Hematopoietic multipotent progenitor cell treated with erythropoietin and hydrocortisone succinate and interleukin-3 and kit ligand, for 17 days (in vitro differentiated cells): ENCODE data around the gene ARHGEF35.
"Not testable (repeated sequence)": the region's sequence is repeated elsewhere in the genome, so short reads cannot be mapped to it uniquely, and the experiment has no call there.

Source experiments
- DNase-seq: peaks from one replicate; pipeline ENCODE4 v3.0.0-alpha.2; 2015; ENCODE audit warnings: low spot score

Gene ARHGEF35

DNA sequence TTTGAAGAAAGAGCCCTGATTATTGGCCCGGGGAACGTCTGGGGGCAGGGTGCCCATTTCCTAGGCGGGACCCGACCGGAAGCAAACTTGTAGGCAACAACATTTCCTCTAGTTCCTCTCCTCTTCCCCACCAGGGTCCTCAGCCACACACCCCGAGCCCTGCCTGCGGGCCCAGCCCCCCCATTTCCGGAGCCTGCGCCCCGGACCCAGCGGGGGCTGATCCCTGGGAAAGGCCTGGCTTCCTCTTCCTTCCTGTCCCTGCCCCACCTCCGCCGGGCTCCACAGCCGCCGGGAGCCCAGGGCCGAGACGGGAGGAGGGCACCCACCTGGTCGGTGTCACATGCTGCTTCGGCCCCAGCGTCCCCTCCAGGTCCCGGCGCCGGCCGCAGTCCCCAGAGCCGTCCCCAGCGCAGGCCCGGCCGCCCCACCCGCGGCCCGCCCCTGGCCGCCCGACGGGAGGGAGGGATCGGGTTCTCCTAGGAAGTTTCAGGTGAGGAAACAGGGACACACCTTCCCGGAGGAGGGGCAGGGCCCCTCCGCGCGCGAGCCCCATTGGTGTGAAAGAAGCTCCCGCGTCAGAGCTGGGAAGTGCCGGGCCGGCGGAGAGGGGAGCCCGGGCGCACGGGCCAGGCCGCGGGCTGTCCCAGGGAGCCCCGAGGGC, at the start of gene ARHGEF35:
ARHGEF35 (minus strand) TSS at position 622 of the 661 bp plus-strand sequence. CDS start 7,450 bp downstream, outside the sequence.
- not testable (repeated sequence) for DNase-seq

DNA sequence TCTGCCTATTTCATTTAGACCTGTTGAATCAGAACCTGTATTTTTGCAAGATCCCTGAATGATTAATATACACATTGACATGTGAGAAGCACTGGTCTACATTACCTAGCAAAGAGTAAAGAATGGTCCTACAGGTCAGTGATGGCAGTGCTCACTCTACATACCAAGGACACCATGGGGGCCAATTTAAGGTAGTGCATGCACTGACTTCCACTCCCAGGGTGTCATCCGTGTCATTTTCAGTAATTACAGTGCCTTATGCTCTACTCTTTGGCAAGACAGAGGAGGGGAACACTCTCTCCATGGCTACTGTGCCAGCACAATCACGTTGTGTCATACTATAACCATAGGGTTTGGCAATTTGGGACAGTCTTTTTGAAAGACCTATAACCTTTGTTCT, 49.7 kb upstream of the ARHGEF35 start:
- not testable (repeated sequence) for DNase-seq

DNA sequence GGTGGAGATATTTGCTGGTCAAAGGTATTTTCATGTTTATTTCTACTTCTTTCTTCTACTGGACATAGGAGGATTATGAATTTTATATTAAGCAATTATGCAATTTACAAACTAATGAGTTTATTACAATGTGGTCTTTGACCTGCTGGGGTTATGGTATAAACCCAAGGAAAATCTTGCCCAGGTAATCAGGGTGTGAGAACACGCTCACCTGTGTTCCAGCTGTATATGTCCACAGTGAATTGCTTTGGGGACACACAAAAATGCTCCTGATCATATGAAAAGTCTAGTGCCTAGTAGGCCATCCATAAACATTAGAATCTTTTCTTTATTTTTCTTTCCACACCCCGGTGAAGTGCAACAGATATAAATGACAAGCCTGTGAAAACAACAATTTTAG, 43.7 kb upstream of the ARHGEF35 start, which contains the start of gene OR2A42:
OR2A42 (minus strand) TSS at position 241 of the 400 bp plus-strand sequence. CDS start 6,762 bp downstream, outside the sequence.
- not testable (repeated sequence) for DNase-seq

DNA sequence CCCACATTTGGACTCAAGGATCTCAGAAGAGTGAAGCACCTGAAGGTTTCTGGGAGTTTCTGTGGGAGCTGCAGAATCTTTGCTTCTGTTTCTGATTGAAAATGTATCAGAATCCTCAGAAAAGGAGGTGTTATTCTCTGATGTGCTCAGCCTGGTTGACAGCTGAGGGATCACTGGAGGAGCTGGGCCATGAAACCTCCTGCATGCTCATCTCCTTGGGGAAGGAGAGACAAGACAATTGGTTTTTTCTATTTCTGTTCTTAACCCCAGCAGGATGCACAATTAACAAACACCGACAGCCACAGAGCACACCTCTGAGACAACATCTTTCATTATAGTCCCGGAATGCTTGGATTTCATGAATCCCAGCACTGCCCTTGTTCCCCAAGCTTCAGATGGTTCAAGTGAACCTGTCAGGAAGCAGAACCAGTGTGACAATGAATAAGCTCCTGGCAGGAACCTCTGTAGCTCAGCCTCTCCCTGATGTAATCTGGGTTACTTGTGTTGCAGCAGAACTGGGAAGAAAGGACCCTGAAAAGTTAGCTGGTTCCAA, 43.0 kb upstream of the ARHGEF35 start:
- not testable (repeated sequence) for DNase-seq

DNA sequence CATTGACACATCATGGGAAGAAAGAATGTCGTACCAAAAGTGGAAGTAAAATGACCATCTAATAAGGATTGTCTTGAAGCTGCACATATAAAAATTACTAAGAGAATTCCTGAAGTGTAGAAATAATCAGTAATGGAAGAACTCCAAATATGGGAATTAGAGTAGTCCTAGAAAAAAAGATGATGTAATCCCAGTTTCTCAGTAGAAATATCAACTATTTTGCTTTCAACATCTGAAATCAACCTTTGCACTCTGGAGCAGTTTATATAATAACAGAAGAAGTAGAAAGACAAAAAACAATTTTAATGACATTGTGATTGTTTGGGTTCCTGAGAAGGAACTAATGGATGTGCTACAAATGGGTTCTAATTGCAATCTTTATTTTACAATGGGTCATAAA, 37.4 kb upstream of the ARHGEF35 start:
- not testable (repeated sequence) for DNase-seq

DNA sequence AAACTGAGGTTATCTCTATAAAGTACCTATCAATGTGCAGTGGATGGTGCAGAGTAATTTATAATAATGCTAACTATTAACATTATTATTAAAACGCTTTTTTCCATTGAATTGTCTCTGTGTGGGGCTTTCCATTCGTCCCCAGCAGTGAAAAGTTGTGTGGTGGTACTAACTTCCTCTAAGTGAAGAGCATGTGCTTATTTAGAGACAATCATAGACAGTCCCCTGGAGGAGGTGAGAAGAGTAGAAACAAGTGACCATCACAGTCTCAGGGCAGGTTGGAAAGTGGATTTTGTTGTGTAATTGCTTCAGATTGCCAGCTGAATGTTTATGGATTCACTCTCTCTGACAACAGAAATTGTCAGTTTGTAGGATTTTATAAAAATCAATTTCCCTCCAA, 35.4 kb upstream of the ARHGEF35 start:
- not testable (repeated sequence) for DNase-seq

DNA sequence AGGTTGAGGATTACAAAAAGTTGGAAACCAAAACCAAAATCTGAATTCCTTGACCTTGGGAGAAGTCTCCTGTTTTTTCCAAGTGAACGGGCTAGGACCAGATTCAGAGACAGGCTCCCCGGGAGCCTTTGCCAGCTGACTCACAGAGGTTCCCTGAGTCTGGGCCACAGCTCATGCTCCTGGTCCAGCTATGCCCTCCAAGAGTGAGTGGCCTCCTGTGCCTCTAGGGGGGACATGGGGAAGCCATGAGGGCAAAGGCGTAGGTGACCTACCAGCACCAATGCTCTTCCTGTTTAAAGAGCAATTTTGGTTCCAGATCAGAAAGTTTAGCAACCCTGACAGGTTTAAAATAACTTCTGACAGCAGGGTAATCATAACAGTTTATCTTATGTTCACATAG, 33.2 kb upstream of the ARHGEF35 start:
- not testable (repeated sequence) for DNase-seq

DNA sequence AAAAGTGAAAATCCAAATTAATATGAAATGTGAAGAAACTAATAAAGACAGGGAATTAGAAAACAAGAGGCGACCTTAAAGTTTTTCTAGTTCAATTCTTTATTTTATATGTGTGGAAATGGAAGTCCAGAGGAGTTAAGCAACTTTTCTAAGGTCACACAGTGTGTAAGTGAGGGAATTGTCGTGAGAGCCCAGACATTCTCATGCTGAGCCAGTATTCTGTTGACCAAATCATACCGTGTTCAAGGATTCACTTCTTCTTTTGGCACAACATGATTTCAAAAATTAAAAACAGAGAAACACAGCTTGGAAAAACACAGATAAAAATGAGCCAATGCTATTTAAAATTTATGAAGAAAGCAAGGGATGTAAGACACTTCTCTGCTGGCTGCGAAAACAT, 31.2 kb upstream of the ARHGEF35 start:
- not testable (repeated sequence) for DNase-seq

DNA sequence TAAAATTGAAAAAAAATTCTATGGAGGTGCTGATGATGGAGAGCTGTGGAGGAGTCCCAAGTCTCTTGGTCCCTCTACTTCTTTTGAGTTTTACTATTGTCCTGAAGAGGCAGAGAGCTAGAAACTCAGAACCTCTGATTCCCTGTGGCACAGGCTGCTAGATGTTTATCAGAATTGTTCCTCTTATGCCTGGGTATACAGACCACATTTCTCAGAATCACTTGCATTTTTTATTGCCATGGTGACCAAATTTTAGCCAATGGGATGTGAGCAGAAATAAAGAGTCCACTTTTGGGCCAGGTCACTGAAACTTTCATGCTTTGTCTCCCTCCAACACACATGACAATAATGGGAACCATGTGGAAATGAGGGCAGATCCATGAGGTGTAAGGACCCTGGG, 28.0 kb upstream of the ARHGEF35 start:
- not testable (repeated sequence) for DNase-seq

DNA sequence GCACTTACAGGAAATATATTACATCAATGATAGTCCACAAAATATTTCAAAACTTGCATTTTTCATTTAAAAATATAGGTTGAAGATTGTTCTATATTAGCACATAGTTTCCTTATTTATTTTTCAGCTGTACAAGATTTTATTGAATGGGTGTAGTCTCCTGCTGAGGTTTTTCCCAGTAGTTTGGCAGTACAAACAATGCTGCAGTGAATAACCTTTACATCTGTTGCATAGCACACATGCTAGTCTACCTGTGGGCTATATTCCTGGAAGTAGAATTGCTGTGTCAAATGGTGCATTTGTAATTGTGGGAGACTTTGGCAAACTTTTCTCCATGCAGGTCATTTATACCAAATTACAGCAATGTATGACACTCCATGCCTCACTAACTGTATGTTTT, 24.9 kb upstream of the ARHGEF35 start:
- not testable (repeated sequence) for DNase-seq

DNA sequence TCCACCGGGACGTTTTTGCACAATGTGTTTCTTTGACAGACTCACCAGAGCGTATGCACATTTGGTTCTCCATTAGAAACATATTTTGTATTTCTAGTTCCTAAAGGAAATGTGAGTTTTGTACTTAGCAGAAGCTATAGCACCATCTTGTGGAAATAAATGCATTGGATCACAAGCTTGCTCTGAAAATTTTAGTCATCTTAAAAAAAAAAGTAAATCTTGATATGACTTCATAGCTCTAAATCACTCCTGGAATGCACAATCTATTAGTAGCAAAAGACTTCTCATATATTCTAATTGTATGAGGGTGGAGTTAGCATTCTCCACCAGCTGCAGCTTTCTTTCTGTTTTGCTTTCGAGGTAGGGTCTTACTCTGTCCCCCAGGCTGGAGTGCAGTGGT, 23.5 kb upstream of the ARHGEF35 start:
- DNase-seq: not testable (repeated sequence)

DNA sequence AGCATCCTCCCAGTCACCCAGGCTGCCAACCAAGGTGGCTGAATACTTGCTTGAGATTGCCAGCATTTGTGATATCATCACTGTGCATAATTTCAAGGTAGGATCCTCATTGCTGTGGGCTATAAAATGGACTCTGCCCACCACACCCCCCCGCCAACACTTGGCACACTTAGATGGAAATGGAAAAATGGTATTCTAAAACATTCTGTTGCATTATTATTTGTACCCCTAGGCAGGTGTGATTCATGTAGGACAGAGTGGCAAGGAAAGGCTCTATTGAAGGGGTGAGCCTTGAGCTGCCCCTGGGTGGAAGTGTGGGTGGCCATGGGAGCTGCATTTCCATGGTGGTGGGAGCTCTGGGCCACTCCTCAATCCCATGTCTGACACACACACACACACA, 22.9 kb upstream of the ARHGEF35 start:
- not testable (repeated sequence) for DNase-seq

DNA sequence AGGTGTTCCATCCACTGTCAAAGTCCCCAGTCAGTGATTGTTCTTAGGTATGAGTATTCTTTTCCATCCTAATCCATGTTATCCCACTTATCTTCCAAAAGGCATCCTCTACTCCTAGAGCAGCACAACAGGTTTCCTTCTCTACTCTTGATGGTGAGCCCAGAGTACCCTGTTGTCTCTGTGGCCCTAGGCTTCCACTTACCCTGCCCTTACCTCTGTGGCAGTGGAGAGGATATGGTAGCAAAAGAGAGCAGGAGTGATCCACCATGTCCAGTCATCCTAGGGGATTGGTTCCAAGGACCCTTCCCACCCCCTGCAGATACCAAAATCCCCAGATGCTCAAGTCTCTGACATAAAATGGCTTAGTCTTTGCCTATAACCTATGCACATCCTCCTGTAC, 21.6 kb upstream of the ARHGEF35 start:
- DNase-seq: not testable (repeated sequence)

DNA sequence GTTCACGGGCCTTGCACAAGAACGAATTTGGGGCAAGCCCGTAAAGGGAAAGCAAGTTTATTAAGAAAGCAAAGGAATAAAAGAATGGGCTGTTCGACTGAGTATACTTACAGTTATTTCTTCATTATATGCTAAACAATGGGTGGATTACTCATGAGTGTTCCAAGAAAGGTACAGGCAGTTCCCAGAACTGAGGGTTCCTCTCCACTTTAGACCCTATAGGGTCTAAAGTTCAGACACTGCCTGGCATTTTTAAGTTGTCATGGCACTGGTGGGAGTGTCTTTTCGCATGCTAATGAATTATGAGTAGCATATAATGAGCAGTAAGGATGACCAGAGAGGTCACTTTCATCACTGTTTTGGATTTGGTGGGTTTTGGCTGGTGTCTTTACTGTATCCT, 9.7 kb upstream of the ARHGEF35 start:
- not testable (repeated sequence) for DNase-seq

DNA sequence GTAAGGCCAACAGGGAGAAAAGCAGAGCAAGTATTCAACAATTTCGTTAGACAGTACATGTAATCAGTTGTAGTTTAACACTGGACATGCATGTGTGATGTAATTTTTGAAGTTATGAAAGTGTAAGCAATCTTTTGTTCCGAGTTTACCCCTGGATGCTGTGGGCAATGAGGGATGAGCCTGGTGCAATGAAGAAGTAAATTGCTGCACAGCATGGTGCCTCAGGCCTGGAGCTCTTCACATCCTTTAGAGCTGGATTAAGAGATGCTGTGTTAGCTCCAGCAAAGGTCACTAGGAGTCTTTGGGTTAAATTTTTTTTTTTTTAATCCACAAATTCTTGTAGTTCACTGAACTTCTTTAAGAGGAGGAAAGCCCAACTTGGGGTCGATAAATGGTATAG, 7.5 kb upstream of the ARHGEF35 start:
- not testable (repeated sequence) for DNase-seq

DNA sequence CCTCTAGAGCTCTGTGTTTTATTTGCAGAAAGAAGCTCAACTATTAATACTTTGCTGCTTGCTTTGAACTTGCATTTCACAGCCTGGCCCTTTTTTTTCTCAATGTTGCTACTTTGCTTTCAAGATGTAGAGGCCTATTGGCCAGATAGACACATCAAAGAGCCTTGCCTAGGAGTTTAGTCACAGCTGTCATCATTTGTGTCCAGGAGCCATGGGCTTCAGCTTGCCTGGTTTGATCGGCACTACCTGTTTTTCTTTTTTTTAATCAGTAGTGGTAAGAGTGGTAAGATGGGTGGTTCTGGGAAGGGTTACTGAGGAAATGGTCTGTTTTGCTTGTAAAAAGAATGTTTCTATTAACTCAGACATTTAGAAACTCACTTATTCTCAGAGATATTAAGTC, 6.3 kb upstream of the ARHGEF35 start:
- not testable (repeated sequence) for DNase-seq

DNA sequence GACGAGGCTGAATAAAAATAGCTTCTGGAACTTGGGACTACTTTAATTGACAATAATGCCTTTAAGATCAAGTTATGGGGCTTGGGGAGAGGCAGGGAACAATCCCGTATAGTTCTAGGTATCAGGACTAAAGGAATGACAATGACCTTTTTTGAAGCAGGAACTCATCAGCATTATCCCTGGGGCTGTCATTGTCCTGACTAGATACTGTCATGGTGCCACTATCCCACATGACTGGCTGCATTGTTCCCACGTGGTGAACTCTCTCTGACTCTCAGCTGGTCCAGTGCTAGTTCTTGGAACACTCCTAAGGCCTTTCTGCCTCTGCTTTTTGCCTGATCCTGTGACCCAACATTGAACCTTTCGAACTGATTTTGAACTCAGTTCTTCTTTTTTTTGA, 3.3 kb upstream of the ARHGEF35 start:
- DNase-seq: not testable (repeated sequence)

DNA sequence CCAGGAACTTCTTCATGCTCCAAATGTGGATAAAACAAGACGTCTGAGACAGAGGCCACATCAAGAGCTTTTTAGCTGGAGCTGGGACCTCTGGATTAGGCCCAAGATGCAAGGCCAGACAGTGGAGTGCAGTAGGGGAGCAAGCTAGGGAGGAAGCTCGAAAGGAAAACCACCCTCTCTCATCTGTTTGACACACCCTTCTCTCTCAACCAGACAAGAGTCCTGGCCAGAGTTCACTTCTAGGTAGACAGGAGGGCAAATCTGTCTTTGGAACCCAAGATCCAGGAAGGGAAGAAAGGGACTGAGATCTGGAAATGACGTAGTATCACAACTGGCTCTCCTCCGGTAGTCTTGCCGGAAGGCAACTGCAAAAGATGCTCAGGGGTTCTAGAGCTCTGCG, 1.2 kb downstream of the ARHGEF35 start:
- DNase-seq: not testable (repeated sequence)

DNA sequence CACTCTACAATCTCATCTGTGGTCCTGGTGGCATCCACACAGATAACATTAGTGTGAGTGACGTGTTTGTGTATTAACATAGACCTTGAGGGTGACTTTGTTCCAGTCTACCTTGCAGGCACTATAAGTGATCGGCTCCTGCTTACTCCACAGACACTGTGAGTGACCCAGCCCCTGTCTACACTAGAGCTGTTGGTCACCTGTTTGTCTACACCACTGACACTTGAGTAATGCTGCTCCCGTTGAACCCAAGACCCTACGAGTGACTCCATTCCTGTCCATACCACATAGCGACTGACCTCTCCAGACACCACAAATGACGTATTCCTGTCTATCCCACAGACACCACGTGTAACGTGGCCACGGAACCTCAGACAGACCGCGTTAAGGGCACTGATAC, 1.9 kb downstream of the ARHGEF35 start:
- not testable (repeated sequence) for DNase-seq

DNA sequence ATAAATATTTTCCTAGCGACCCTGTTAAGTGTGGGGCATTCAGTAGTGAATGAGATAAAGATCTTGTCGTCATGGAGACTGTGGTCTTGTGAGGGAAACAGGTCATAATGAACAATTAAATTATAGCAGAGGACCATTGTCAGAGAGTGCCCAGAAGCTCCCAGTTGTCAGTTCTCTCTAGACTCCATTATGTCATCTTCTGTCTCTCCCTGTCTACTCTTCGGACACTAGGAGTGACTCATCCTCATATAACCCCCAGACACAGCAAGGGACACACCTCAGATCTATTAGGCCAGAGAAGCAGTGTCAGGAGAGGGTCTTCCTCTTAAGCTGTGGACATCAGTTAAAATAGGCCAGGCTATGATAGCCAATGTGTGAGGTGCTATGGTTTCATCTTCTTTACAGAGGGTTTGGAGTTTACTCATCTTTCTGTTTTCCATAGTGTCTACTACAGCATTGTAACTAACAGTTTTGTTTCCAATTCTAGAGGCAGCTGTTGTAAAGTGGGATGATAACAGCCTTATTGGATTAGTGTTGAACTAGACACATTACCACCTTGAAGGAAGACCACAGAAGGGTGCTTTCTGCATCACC, 7.0 kb downstream of the ARHGEF35 start:
- DNase-seq: not testable (repeated sequence)

DNA sequence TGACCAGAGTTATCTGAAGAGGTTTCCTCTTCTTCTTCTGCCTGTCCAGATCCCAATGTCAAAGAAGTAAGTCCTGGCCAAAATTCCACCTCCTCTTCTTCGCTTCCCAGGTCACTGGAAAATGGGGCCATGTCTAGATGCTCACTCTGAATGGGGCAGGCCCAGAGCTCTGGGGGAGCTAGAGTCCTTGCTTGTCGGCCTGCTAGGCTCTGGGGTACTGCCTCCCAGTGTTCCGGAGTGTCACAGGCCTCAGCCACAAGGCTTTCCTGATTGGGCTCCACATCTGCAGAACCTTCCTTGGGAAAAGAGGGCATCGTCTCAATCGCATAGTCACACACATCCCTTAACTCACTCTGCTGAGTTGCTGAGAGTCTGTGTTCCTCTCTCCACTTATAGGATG, 7.8 kb downstream of the ARHGEF35 start:
- not testable (repeated sequence) for DNase-seq

DNA sequence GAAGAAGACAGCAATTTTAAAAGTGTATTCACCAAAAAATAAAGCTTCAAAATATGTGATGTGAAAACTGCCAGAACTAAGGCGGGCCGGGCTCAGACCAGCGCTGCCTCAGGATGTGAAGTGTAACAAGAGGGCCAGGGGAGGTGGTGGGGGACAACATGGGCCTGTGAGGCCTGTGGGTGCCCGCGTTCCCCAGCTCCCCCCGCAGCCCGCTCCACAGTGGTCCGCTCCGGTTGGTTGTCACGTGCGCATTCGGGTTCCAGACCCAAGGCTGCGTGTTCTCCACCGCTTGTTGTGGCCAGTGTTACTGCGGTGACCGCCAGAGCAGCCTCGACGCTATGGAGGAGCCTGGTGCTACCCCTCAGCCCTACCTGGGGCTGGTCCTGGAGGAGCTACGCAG, 12.5 kb downstream of the ARHGEF35 start, which contains the start of gene CTAGE4:
CTAGE4 (plus strand) TSS at position 301 of the 400 bp plus-strand sequence; CDS start at position 339, 38 bp downstream.
- DNase-seq: not testable (repeated sequence)

DNA sequence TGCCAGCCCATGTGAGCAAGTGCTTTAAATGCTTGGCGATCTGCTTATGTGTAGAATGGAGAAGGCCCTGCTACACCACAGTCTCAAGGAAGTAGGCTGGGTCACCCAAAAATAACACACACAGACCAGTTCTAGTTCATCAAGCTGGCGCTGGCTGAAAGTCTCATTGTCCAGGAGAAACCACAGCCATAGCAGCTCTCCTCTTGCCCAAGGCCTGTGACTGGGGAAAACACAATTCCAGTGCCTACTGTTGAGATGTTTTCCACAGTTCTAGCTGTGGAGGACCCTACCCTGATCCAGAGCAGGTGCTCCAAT, 16.5 kb downstream of the ARHGEF35 start:
- not testable (repeated sequence) for DNase-seq
